HL-60 (cell line): ENCODE data around the gene RP2.

ENCODE experiments used
- DNase-seq, 2 experiments: peaks; one replicate each; pipeline ENCODE4 v3.0.0-alpha.2; 2010 to 2020; ENCODE audit warnings: low read depth in 1 of 2, low spot score in 1 of 2
- H3K27ac ChIP-seq: fragments of 250-450 bp; sonication (Bioruptor Pico); replicated peaks from 2 replicates; pipeline ENCODE4 v1.5.1; 2020; ENCODE audit warnings: mild to moderate bottlenecking, moderate library complexity
- H3K27me3 ChIP-seq: fragments of 250-450 bp; sonication (Bioruptor Pico); 2 replicates; pipeline ENCODE4 v1.5.1; 2021; ENCODE audit warnings: mild to moderate bottlenecking, moderate library complexity; ENCODE audit not compliant: insufficient read depth, poor library complexity, severe bottlenecking
- H3K4me3 ChIP-seq: replicated peaks from 2 replicates; pipeline ENCODE4 v1.5.1; 2011; ENCODE audit warnings: mild to moderate bottlenecking, control low read depth, low read length; ENCODE audit not compliant: insufficient read depth
- CTCF ChIP-seq: IDR thresholded peaks from one replicate; pipeline ENCODE4 v1.5.1; 2011; ENCODE audit warnings: low read length, control low read depth, inconsistent platforms; ENCODE audit not compliant: insufficient read depth
- GABPA ChIP-seq: IDR thresholded peaks from 2 replicates; pipeline ENCODE4 v1.6.1; 2012; ENCODE audit warnings: low read depth
- POLR2AphosphoS5 ChIP-seq: IDR thresholded peaks from 2 replicates; pipeline ENCODE4 v1.6.1; 2012; ENCODE audit warnings: low read depth
- REST ChIP-seq: IDR thresholded peaks from 2 replicates; pipeline ENCODE4 v1.6.1; 2012; ENCODE audit warnings: low read depth; ENCODE audit not compliant: insufficient replicate concordance
- SPI1 ChIP-seq: IDR thresholded peaks from 2 replicates; pipeline ENCODE4 v1.6.1; 2012; ENCODE audit warnings: low read depth, mild to moderate bottlenecking, borderline replicate concordance

Gene RP2

DNA sequence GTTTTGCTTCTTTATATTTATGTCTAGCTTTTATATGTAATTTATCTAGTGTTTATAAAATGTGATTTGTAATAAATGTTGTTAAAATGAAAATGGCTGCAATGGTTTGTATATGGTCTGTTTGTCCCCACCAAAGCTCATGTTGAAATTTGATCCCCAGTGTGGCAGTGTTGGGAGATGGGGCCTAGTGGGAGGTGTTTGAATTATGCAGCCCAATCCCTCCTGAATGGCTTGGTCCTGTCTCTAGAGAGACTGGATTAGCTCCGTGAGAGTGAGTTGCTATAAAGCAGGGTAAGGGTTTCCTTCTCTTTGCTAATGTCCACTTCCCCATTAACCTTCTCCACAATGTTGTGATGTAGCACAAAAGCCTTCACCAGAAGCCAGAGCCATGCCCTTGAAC is 45.4 kb downstream of the RP2 start:
- no peak for TF ChIP-seq CTCF
- TF ChIP-seq GABPA = no peak
- TF ChIP-seq REST = no peak
- TF ChIP-seq POLR2AphosphoS5 = no peak
- TF ChIP-seq SPI1 = no peak
- no peak for DNase-seq
- Histone ChIP-seq H3K27ac (no peak overlapping the region), H3K4me3 (no peak overlapping the region), H3K27me3 (no peaks in the 10 kb centered on the region)

DNA sequence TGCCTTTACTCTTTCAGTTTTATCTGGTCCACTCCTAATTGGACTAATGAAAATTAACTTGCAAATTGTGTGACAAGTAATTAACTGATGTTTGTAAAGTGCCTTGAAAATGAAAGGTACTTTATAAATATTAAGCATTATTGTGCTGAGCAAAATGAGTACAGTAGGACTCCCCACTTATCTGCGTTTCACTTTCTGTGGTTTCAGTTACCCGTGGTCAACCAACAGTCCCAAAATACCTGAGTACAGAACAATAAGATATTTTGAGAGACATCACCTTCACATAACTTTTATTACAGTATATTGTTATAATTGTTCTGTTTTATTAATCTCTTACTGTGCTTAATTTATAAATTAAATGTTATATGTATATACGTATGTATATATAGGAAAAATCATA is 48.0 kb downstream of the RP2 start:
- DNase-seq = no peak
- Histone ChIP-seq H3K27ac (no peak overlapping the region), H3K4me3 (no peak overlapping the region), H3K27me3 (no peaks in the 10 kb centered on the region)
- TF ChIP-seq GABPA (no peak), SPI1 (no peak), CTCF (no peak), REST (no peak), POLR2AphosphoS5 (no peak)

GRCh38 chrX:46898207-46898606 is 61.4 kb downstream of the RP2 start:
- no peak for TF ChIP-seq REST
- no peak for TF ChIP-seq GABPA
- TF ChIP-seq CTCF = no peak
- TF ChIP-seq POLR2AphosphoS5 = no peak
- TF ChIP-seq SPI1 = no peak
- no peak for DNase-seq

More at GRCh38 chrX:46898207-46898606, 61.4 kb downstream of the RP2 start:
- no peak overlapping the region for H3K4me3 ChIP-seq
- H3K27me3 ChIP-seq = no peaks in the 10 kb centered on the region
- H3K27ac ChIP-seq = no peak overlapping the region
